ENCODE data around the gene RAB5IF. TPM values are rescaled to one million over a fixed set of nuclear protein-coding genes. Genes with fewer than 3 reads are reported as not detected.

Gene RAB5IF
- total and polyA plus RNA-seq, 2 of the 13 experiments (the other 11 are each of a cell fraction or from before 2014, with no cell fraction given): 261 to 305 TPM

DNA sequence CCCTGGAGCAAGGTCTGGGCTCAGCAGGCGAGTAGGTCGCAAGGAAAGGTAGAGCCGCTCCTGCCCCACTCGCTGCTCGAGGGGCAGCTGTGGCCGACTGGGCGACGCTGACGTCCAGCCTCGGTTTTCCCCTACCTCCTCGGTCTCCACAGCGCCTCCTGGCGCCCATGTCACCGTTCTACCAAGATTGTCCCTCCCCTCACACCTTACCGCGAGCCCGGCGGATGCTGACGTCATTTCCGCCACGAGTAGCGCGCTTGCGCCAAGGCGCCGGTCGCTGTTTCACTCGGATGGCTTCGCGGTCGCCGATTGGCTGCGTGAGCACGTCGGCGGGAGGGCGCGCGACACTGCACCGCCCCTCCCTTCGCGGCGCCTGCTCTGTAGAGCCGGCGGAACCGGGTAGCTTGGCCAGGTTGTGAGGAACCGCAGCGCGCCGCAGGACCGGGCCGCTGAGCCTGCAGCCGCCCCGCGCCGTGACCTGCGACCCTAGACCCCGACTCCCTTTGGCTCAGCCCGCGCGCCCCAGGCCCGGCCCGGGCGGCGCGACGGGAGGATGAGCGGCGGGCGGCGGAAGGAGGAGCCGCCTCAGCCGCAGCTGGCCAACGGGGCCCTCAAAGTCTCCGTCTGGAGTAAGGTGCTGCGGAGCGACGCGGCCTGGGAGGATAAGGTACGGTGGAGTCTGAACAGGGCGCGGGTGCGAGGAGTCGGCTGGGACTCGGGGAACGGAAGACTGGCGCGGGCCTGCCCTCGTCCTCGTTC is at the start of gene RAB5IF (continued):
- TF ChIP-seq, protein P1, sequence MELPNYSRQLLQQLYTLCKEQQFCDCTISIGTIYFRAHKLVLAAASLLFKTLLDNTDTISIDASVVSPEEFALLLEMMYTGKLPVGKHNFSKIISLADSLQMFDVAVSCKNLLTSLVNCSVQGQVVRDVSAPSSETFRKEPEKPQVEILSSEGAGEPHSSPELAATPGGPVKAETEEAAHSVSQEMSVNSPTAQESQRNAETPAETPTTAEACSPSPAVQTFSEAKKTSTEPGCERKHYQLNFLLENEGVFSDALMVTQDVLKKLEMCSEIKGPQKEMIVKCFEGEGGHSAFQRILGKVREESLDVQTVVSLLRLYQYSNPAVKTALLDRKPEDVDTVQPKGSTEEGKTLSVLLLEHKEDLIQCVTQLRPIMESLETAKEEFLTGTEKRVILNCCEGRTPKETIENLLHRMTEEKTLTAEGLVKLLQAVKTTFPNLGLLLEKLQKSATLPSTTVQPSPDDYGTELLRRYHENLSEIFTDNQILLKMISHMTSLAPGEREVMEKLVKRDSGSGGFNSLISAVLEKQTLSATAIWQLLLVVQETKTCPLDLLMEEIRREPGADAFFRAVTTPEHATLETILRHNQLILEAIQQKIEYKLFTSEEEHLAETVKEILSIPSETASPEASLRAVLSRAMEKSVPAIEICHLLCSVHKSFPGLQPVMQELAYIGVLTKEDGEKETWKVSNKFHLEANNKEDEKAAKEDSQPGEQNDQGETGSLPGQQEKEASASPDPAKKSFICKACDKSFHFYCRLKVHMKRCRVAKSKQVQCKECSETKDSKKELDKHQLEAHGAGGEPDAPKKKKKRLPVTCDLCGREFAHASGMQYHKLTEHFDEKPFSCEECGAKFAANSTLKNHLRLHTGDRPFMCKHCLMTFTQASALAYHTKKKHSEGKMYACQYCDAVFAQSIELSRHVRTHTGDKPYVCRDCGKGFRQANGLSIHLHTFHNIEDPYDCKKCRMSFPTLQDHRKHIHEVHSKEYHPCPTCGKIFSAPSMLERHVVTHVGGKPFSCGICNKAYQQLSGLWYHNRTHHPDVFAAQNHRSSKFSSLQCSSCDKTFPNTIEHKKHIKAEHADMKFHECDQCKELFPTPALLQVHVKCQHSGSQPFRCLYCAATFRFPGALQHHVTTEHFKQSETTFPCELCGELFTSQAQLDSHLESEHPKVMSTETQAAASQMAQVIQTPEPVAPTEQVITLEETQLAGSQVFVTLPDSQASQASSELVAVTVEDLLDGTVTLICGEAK (IDR thresholded peaks at IDR 0.05): peak; percentile 78
- TF ChIP-seq, protein P1 (CRISPR knock-in tag; IDR thresholded peaks at IDR 0.05): peak; percentile 65; the same call in 1 of the 2 replicates
- TF ChIP-seq ZNF841 (CRISPR knock-in tag; IDR thresholded peaks at IDR 0.05; ENCODE audit: borderline replicate concordance) (no peak), ADNP (CRISPR knock-in tag; IDR thresholded peaks at IDR 0.05) (no peak), EED (CRISPR knock-in tag; IDR thresholded peaks at IDR 0.05) (peak; percentile 91; the same call in 1 of the 2 replicates)
- TF ChIP-seq, protein P2, sequence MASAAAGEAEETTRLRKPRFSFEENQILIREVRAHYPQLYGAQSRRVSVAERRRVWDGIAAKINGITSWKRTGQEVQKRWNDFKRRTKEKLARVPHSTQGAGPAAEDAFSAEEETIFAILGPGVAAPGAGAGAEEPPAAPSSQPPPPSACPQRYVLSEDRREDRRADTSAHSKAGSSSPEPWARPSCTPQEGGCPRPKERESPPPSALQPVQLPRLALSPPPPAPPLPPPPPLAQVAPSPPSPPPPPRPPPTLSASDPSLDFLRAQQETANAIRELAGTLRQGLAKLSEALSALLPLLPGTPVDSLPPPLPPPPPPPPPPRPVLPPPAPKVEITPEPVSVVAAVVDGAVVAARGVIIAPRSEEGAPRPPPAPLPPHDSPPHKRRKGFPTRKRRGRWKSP (CRISPR knock-in tag; IDR thresholded peaks at IDR 0.05): peak; percentile 95
- TF ChIP-seq, protein P3, sequence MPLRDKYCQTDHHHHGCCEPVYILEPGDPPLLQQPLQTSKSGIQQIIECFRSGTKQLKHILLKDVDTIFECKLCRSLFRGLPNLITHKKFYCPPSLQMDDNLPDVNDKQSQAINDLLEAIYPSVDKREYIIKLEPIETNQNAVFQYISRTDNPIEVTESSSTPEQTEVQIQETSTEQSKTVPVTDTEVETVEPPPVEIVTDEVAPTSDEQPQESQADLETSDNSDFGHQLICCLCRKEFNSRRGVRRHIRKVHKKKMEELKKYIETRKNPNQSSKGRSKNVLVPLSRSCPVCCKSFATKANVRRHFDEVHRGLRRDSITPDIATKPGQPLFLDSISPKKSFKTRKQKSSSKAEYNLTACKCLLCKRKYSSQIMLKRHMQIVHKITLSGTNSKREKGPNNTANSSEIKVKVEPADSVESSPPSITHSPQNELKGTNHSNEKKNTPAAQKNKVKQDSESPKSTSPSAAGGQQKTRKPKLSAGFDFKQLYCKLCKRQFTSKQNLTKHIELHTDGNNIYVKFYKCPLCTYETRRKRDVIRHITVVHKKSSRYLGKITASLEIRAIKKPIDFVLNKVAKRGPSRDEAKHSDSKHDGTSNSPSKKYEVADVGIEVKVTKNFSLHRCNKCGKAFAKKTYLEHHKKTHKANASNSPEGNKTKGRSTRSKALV (CRISPR knock-in tag; IDR thresholded peaks at IDR 0.05): 0 out of 2 replicates have a peak, but pooled peaks have one; percentile 30
- TF ChIP-seq, protein P4, sequence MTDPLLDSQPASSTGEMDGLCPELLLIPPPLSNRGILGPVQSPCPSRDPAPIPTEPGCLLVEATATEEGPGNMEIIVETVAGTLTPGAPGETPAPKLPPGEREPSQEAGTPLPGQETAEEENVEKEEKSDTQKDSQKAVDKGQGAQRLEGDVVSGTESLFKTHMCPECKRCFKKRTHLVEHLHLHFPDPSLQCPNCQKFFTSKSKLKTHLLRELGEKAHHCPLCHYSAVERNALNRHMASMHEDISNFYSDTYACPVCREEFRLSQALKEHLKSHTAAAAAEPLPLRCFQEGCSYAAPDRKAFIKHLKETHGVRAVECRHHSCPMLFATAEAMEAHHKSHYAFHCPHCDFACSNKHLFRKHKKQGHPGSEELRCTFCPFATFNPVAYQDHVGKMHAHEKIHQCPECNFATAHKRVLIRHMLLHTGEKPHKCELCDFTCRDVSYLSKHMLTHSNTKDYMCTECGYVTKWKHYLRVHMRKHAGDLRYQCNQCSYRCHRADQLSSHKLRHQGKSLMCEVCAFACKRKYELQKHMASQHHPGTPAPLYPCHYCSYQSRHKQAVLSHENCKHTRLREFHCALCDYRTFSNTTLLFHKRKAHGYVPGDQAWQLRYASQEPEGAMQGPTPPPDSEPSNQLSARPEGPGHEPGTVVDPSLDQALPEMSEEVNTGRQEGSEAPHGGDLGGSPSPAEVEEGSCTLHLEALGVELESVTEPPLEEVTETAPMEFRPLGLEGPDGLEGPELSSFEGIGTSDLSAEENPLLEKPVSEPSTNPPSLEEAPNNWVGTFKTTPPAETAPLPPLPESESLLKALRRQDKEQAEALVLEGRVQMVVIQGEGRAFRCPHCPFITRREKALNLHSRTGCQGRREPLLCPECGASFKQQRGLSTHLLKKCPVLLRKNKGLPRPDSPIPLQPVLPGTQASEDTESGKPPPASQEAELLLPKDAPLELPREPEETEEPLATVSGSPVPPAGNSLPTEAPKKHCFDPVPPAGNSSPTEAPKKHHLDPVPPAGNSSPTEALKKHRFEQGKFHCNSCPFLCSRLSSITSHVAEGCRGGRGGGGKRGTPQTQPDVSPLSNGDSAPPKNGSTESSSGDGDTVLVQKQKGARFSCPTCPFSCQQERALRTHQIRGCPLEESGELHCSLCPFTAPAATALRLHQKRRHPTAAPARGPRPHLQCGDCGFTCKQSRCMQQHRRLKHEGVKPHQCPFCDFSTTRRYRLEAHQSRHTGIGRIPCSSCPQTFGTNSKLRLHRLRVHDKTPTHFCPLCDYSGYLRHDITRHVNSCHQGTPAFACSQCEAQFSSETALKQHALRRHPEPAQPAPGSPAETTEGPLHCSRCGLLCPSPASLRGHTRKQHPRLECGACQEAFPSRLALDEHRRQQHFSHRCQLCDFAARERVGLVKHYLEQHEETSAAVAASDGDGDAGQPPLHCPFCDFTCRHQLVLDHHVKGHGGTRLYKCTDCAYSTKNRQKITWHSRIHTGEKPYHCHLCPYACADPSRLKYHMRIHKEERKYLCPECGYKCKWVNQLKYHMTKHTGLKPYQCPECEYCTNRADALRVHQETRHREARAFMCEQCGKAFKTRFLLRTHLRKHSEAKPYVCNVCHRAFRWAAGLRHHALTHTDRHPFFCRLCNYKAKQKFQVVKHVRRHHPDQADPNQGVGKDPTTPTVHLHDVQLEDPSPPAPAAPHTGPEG (CRISPR knock-in tag; IDR thresholded peaks at IDR 0.05): peak; percentile 93
- TF ChIP-seq, protein P5, sequence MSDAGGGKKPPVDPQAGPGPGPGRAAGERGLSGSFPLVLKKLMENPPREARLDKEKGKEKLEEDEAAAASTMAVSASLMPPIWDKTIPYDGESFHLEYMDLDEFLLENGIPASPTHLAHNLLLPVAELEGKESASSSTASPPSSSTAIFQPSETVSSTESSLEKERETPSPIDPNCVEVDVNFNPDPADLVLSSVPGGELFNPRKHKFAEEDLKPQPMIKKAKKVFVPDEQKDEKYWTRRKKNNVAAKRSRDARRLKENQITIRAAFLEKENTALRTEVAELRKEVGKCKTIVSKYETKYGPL (CRISPR knock-in tag; IDR thresholded peaks at IDR 0.05): no peak

Data from HepG2 (cell line).